ENCODE data around the gene PATJ. TPM values are rescaled to one million over a fixed set of nuclear protein-coding genes. Genes with fewer than 3 reads are reported as not detected.
"Not testable (repeated sequence)": the region's sequence is repeated elsewhere in the genome, so short reads cannot be mapped to it uniquely, and the experiment has no call there.

The PATJ gene
- total and polyA plus RNA-seq, 10 donors: 2.3 to 32.2 (median 17.7) TPM

DNA sequence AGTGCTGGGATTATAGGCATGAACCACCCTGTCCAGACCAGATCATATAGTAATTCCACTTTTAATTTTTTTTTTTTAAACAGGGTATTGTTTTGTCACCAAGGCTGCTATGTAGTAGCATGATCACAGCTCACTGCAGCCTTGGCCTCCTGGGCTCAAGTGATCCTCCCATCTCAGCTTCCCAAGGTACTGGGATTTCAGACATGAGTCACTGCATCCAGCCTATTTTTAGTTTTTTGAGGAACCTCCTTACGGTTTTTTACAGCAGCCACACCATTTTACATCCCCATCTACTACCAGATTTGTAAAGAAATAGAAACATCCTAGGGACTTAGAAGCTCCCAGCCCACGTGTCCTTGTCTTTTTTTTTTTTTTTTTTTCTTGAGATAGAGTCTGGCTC is 476.3 kb downstream of the PATJ start:
- no peak overlapping the region for H3K27ac ChIP-seq
- no peak overlapping the region for H3K4me3 ChIP-seq
- DNase-seq: no peak
- no peaks in the 10 kb centered on the region for H3K9me3 ChIP-seq
- intact Hi-C loops (cut with DNase I; ENCODE audit: low total_unique reads): no loop called here
- 47 to 81% (median 64%) methylated on average over 2 of the region's 2 CpGs for WGBS, 5 donors
- TF ChIP-seq, protein P1, sequence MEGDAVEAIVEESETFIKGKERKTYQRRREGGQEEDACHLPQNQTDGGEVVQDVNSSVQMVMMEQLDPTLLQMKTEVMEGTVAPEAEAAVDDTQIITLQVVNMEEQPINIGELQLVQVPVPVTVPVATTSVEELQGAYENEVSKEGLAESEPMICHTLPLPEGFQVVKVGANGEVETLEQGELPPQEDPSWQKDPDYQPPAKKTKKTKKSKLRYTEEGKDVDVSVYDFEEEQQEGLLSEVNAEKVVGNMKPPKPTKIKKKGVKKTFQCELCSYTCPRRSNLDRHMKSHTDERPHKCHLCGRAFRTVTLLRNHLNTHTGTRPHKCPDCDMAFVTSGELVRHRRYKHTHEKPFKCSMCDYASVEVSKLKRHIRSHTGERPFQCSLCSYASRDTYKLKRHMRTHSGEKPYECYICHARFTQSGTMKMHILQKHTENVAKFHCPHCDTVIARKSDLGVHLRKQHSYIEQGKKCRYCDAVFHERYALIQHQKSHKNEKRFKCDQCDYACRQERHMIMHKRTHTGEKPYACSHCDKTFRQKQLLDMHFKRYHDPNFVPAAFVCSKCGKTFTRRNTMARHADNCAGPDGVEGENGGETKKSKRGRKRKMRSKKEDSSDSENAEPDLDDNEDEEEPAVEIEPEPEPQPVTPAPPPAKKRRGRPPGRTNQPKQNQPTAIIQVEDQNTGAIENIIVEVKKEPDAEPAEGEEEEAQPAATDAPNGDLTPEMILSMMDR (IDR thresholded peaks at IDR 0.05 in 8 of 11, conservative IDR thresholded peaks at IDR 0.05 in 3 of 11): no peak
- TF ChIP-seq POLR2AphosphoS5 (IDR thresholded peaks at IDR 0.05): no peak
- TF ChIP-seq POLR2A (IDR thresholded peaks at IDR 0.05): no peak
- no peaks in the 10 kb centered on the region for H3K27me3 ChIP-seq (replicated peaks in 1 of 7)
- H3K4me1 ChIP-seq: no peaks in the 10 kb centered on the region
- H3K36me3 ChIP-seq: no peaks in the 10 kb centered on the region

DNA sequence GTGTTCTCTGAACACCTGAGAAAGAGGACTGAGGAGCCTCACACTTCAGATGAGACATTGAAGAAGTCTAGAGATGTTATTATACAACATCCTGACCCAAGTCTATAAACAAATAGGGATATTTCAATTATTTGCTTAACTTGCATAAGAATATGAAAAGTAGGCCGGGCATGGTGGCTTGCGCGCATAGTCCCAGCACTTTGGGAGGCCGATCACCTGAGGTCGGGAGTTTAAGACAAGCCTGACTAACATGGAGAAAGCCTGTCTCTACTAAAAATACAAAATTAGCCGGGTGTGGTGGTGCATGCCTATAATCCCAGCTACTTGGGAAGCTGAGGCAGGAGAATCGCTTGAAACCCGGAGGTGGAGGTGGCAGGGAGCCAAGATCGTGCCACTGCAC is 478.2 kb downstream of the PATJ start:
- H3K4me1 ChIP-seq; H3K27me3 ChIP-seq (replicated peaks in 1 of 7); H3K9me3 ChIP-seq; H3K36me3 ChIP-seq; H3K4me3 ChIP-seq; DNase-seq; intact Hi-C loops (cut with DNase I; ENCODE audit: low total_unique reads); H3K27ac ChIP-seq: not testable (repeated sequence)
- WGBS, 5 donors: 83 to 97% (median 92%) methylated on average over 9 of the region's 9 CpGs

DNA sequence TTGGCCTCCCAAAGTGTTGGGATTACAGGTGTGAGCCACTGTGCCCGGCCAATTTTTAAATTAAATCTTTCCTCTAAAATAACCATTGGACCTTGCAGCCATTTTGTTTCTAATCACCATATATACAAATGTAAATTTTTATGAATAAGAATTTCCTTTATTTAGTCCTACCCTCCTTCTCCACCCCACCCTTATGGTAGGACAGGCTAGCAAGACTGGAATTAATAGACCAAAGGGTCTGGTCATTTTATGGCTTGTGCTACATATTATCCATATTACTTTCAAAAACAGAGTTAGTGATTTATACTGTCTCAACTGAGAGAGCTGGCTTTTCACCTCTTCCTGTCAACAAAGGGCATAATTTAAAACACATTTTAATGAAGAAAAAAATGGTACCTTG is 478.9 kb downstream of the PATJ start:
- Histone ChIP-seq H3K4me1 (no peaks in the 10 kb centered on the region), H3K27me3 (replicated peaks in 1 of 7) (no peaks in the 10 kb centered on the region), H3K4me3 (no peak overlapping the region), H3K36me3 (no peaks in the 10 kb centered on the region), H3K9me3 (no peaks in the 10 kb centered on the region), H3K27ac (no peak overlapping the region)
- TF ChIP-seq POLR2AphosphoS5 (IDR thresholded peaks at IDR 0.05) (no peak), POLR2A (IDR thresholded peaks at IDR 0.05) (no peak)
- TF ChIP-seq, protein P1 (IDR thresholded peaks at IDR 0.05 in 8 of 11, conservative IDR thresholded peaks at IDR 0.05 in 3 of 11): no peak
- no peak for DNase-seq
- intact Hi-C loops (cut with DNase I; ENCODE audit: low total_unique reads): no loop called here
- WGBS, 5 donors: 91 to 100% (median 95%) methylated on average over 1 of the region's 1 CpG

DNA sequence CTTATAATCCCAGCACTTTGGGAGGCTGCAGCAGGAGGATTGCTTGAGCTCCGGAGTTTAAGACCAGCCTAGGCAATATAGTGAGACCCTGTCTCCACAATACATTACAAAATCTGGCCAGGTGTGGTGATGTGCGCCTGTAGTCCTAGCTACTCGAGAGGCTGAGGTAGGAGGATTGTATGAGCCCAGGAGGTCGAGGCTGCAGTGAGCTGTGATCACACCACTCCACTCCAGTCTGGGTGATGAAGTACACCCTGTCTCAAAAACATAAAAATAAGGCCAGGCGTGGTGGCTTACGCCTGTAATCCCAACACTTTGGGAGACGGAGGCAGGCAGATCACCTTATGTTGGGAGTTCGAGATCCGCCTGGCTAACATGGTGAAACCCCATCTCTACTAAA is 480.0 kb downstream of the PATJ start:
- intact Hi-C loops (cut with DNase I; ENCODE audit: low total_unique reads): no loop called here

More for the DNA sequence above, 480.0 kb downstream of the PATJ start:
- no peaks in the 10 kb centered on the region for H3K27me3 ChIP-seq (replicated peaks in 1 of 7)
- H3K27ac ChIP-seq: no peak overlapping the region
- H3K4me3 ChIP-seq: no peak overlapping the region
- H3K36me3 ChIP-seq: no peaks in the 10 kb centered on the region
- DNase-seq: no peak
- TF ChIP-seq POLR2AphosphoS5 (IDR thresholded peaks at IDR 0.05) (no peak), POLR2A (IDR thresholded peaks at IDR 0.05) (no peak)
- TF ChIP-seq, protein P1 (IDR thresholded peaks at IDR 0.05 in 8 of 11, conservative IDR thresholded peaks at IDR 0.05 in 3 of 11): no peak
- 71 to 90% (median 88%) methylated on average over 9 of the region's 9 CpGs for WGBS, 5 donors
- no peaks in the 10 kb centered on the region for H3K9me3 ChIP-seq
- H3K4me1 ChIP-seq: no peaks in the 10 kb centered on the region
